ENCODE measurements around the gene VAV3. TPM values are rescaled to one million over a fixed set of nuclear protein-coding genes. Genes with fewer than 3 reads are reported as not detected.

Gene VAV3
- total RNA-seq, 2 experiments from 2014 or later, result 5.5 to 5.6 TPM

DNA sequence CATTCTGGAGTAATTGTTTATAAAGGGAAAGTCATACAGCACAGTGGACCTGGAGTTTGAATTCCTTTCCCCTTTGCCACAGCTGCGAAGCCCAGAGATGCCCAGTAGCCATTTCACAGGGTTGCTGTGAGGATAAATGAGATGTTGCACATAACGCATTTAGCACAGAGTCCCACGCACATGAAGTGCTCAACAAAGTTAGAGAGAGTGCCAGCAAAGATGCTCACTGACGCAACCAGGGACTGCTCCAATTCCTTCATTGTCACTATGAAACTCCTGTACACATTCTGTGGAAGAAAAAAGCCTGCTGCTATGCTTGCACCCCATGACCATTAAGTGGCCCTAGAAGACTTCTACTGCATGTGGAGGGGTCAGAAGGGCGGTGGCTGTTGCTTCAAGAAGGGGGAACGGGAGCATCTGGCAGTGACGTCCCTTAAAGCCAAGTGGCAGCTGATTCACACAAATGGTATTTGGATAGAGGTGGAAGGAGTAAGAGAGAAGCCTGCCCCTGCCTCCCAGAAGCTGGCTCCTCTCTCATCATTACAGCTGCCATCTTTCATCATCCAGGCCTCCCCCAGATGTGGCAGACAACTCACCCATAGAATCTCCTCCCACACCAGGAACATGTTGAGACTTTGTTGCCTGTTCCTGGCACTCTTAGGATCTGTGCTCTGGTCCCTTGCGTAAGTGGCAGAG, 26.5 kb upstream of the VAV3 start:
- Histone ChIP-seq H3K4me3 (ENCODE audit: low read length) (no peak overlapping the region), H3K9me3 (ENCODE audit: control insufficient read depth in 1 of 2, insufficient read depth in 1 of 2, low read length in 2 of 2) (no peaks in the 10 kb centered on the region), H3K27me3 (ENCODE audit: control insufficient read depth in 1 of 2, insufficient read depth in 2 of 2, low read length in 2 of 2) (no peaks in the 10 kb centered on the region), H3K27ac (ENCODE audit: low read depth in 1 of 2, low read length in 2 of 2) (no peak overlapping the region), H3K36me3 (ENCODE audit: insufficient read depth, low read length) (no peaks in the 10 kb centered on the region), H3K4me1 (ENCODE audit: insufficient read depth, low read length) (no peaks in the 10 kb centered on the region)
- intact Hi-C loops (cut with DNase I, micrococcal nuclease), result no loop called here
- Mint-ChIP-seq H3K27me3 (no peaks in the 10 kb centered on the region), H3K9me3 (no peaks in the 10 kb centered on the region), H3K36me3 (ENCODE audit: low read depth) (no peaks in the 10 kb centered on the region), H3K4me3 (no peak overlapping the region), H3K4me1 (ENCODE audit: low read depth) (no peaks in the 10 kb centered on the region), H3K27ac (no peak overlapping the region)
- CTCF ChIA-PET, result no interaction called here
- ATAC-seq (ENCODE audit: poor library complexity) (no peak), DNase-seq (no peak)
- POLR2A ChIA-PET, result no interaction called here
- no peak for TF ChIP-seq CTCF (IDR thresholded peaks at IDR 0.05)

DNA sequence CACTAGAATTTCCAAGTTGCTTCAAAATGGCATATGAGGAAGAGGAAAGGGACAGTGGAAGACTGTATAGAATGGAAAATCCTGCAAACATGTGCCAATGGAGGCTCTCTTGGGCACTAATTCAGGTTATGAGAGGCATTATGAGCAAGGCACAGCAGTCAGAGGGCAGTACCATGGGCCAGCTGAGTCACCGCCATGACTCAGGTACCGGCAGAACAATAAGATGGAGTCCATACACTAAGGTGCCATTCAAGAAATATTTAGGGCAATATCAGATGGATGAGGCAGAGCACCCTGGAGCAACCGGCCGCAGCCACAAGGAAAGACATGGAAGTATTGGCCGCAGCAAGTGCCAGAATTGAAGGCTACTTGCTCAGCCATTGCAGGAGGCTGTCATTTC, 25.6 kb upstream of the VAV3 start:
- ChIA-PET CTCF (no interaction called here), POLR2A (no interaction called here)
- Histone ChIP-seq H3K9me3 (ENCODE audit: control insufficient read depth in 1 of 2, insufficient read depth in 1 of 2, low read length in 2 of 2) (no peaks in the 10 kb centered on the region), H3K27me3 (ENCODE audit: control insufficient read depth in 1 of 2, insufficient read depth in 2 of 2, low read length in 2 of 2) (no peaks in the 10 kb centered on the region), H3K4me1 (ENCODE audit: insufficient read depth, low read length) (no peaks in the 10 kb centered on the region), H3K27ac (ENCODE audit: low read depth in 1 of 2, low read length in 2 of 2) (no peak overlapping the region), H3K36me3 (ENCODE audit: insufficient read depth, low read length) (no peaks in the 10 kb centered on the region), H3K4me3 (ENCODE audit: low read length) (no peak overlapping the region)
- Mint-ChIP-seq H3K4me3 (no peak overlapping the region), H3K27ac (no peak overlapping the region), H3K9me3 (no peaks in the 10 kb centered on the region), H3K36me3 (ENCODE audit: low read depth) (no peaks in the 10 kb centered on the region), H3K4me1 (ENCODE audit: low read depth) (no peaks in the 10 kb centered on the region), H3K27me3 (no peaks in the 10 kb centered on the region)
- DNase-seq (no peak), ATAC-seq (ENCODE audit: poor library complexity) (no peak)
- no peak for TF ChIP-seq CTCF (IDR thresholded peaks at IDR 0.05)
- intact Hi-C loops (cut with DNase I, micrococcal nuclease), result no loop called here

DNA sequence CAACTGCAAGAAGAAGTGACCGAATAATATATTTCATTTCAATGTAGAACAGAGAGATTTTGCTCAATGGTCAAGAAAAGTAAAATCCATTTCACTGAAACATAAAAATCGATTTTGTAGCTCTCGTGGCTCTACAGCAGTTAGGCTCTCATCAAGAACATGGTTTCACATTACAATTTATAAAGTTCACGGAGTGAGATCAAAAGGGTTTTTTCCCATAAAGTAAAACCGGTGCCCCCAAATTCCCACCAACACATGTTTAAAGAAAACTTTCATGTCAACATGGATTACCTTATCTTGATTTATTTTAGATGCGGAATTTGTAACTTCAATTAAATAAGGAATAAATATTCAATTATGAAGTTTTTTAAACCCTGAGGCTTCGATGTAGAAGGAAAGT, 16.3 kb upstream of the VAV3 start:
- Histone ChIP-seq H3K36me3 (ENCODE audit: insufficient read depth, low read length) (no peaks in the 10 kb centered on the region), H3K4me3 (ENCODE audit: low read length) (no peak overlapping the region), H3K4me1 (ENCODE audit: insufficient read depth, low read length) (no peaks in the 10 kb centered on the region), H3K27ac (ENCODE audit: low read depth in 1 of 2, low read length in 2 of 2) (no peak overlapping the region), H3K27me3 (ENCODE audit: control insufficient read depth in 1 of 2, insufficient read depth in 2 of 2, low read length in 2 of 2) (no peaks in the 10 kb centered on the region), H3K9me3 (ENCODE audit: control insufficient read depth in 1 of 2, insufficient read depth in 1 of 2, low read length in 2 of 2) (no peaks in the 10 kb centered on the region)
- H3K36me3 Mint-ChIP-seq (ENCODE audit: low read depth), result no peaks in the 10 kb centered on the region
- no peak for TF ChIP-seq CTCF (IDR thresholded peaks at IDR 0.05)
- intact Hi-C loops (cut with DNase I, micrococcal nuclease), result no loop called here
- POLR2A ChIA-PET, result no interaction called here
- H3K4me3 Mint-ChIP-seq, result no peak overlapping the region
- ATAC-seq (ENCODE audit: poor library complexity) (no peak), DNase-seq (no peak)
- CTCF ChIA-PET, result no interaction called here
- no peaks in the 10 kb centered on the region for H3K27me3 Mint-ChIP-seq
- H3K4me1 Mint-ChIP-seq (ENCODE audit: low read depth), result no peaks in the 10 kb centered on the region
- H3K27ac Mint-ChIP-seq, result no peak overlapping the region
- H3K9me3 Mint-ChIP-seq, result no peaks in the 10 kb centered on the region

Measured in CD4-positive, alpha-beta T cell (primary cell).